ENCODE data around the gene ACOXL.

- no peak for TF ChIP-seq CTCF (IDR thresholded peaks at IDR 0.05; ENCODE audit: control extremely low read depth in 1 of 3, insufficient read depth in 1 of 3, low read depth in 1 of 3, low read length in 3 of 3)
- no peak for TF ChIP-seq KDM1A (IDR thresholded peaks at IDR 0.05; ENCODE audit: borderline replicate concordance, low read length)
- TF ChIP-seq JUND (IDR thresholded peaks at IDR 0.05; ENCODE audit: low read length) = no peak
- TF ChIP-seq EP300 (IDR thresholded peaks at IDR 0.05; ENCODE audit: borderline replicate concordance in 1 of 2, low read depth in 2 of 2, low read length in 2 of 2) = no peak
- no peak for TF ChIP-seq RFX5 (IDR thresholded peaks at IDR 0.05; ENCODE audit: borderline replicate concordance, low read depth, low read length)
- TF ChIP-seq EZH2 (IDR thresholded peaks at IDR 0.05; ENCODE audit: low read depth, low read length, severe bottlenecking) = no peak
- TF ChIP-seq EGR1 (IDR thresholded peaks at IDR 0.05; ENCODE audit: borderline replicate concordance, low read depth, low read length) = no peak
- no peak for TF ChIP-seq POLR2A (IDR thresholded peaks at IDR 0.05; ENCODE audit: control extremely low read depth in 1 of 2, low read depth in 2 of 2, low read length in 2 of 2)
- TF ChIP-seq MAFK (IDR thresholded peaks at IDR 0.05; ENCODE audit: low read depth, low read length) = no peak
- no peak for TF ChIP-seq SIN3A (conservative IDR thresholded peaks at IDR 0.05 in 1 of 2, IDR thresholded peaks at IDR 0.05 in 1 of 2; ENCODE audit: low read depth in 1 of 2, low read length in 2 of 2)
- no peak for TF ChIP-seq NRF1 (IDR thresholded peaks at IDR 0.05; ENCODE audit: low read depth, low read length)
- TF ChIP-seq USF2 (IDR thresholded peaks at IDR 0.05; ENCODE audit: low read length) = no peak
- TF ChIP-seq RAD21 (IDR thresholded peaks at IDR 0.05 in 1 of 2, conservative IDR thresholded peaks at IDR 0.05 in 1 of 2; ENCODE audit: low read depth in 2 of 2, low read length in 2 of 2) = no peak
Observed at GRCh38 chr2:110958346-110959119, 226.2 kb downstream of the ACOXL start.
